ENCODE data around the gene QKI.
A peak's percentile ranks its signal among the peaks of the same experiment; 100 is the strongest.

QKI gene

DNA sequence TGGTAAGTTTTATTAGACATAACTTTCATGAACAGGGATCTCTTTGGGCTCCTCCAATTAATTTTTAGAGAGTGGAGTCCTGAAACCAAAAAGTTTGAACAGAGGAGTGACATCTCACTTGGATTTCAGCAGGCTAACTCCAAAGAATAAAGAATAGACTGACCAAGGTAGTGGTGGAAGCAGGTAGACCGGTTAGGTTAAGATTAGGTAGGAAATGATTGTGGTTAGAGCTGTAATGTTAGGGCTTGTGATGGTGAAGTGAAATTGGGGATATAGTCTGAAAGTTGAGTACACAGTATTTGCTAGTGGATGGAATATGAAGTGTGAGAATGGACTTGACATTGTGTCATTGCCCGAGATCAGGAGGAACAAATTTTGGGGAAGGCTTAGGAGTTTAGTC, 27.8 kb downstream of the QKI start:
- peaks cover 11% of the 10 kb centered on the region for H3K4me1 Mint-ChIP-seq
- H3K36me3 Mint-ChIP-seq (ENCODE audit: low read depth): peaks cover 47% of the 10 kb centered on the region
- no peak for DNase-seq
- H3K27me3 Mint-ChIP-seq (ENCODE audit: low read depth, poor library complexity): no peaks in the 10 kb centered on the region
- TF ChIP-seq, protein P1, sequence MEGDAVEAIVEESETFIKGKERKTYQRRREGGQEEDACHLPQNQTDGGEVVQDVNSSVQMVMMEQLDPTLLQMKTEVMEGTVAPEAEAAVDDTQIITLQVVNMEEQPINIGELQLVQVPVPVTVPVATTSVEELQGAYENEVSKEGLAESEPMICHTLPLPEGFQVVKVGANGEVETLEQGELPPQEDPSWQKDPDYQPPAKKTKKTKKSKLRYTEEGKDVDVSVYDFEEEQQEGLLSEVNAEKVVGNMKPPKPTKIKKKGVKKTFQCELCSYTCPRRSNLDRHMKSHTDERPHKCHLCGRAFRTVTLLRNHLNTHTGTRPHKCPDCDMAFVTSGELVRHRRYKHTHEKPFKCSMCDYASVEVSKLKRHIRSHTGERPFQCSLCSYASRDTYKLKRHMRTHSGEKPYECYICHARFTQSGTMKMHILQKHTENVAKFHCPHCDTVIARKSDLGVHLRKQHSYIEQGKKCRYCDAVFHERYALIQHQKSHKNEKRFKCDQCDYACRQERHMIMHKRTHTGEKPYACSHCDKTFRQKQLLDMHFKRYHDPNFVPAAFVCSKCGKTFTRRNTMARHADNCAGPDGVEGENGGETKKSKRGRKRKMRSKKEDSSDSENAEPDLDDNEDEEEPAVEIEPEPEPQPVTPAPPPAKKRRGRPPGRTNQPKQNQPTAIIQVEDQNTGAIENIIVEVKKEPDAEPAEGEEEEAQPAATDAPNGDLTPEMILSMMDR (IDR thresholded peaks at IDR 0.05): no peak
- no peak overlapping the region for H3K27ac Mint-ChIP-seq
- no peak overlapping the region for H3K4me3 Mint-ChIP-seq
- peaks cover 3% of the 10 kb centered on the region for H3K9me3 Mint-ChIP-seq

DNA sequence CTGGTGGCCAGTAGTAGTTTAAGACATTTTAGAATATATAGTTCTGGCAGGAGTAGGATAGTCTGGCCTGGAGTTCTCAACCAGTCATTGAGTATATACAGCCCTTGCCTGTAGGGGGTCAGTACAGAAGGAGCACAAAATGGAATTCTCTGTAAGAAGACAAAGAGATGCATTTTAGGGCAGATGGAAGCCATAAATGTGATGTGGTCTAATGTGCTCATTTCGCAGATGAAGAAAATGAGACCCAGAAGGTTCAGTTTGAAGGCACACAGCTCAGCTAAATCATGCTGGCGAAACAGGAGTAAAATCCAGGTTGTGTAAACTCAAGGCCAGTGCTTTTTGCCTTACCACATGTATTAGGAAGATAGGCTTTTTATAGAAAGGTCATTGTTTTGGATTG, 29.6 kb downstream of the QKI start:
- TF ChIP-seq, protein P1 (IDR thresholded peaks at IDR 0.05): no peak
- H3K4me1 Mint-ChIP-seq: peaks cover 11% of the 10 kb centered on the region
- H3K27ac Mint-ChIP-seq: peak overlapping the region; percentile 43
- no peak for DNase-seq
- H3K27me3 Mint-ChIP-seq (ENCODE audit: low read depth, poor library complexity): no peaks in the 10 kb centered on the region
- no peak overlapping the region for H3K4me3 Mint-ChIP-seq
- peaks cover 4% of the 10 kb centered on the region for H3K9me3 Mint-ChIP-seq
- peaks cover 38% of the 10 kb centered on the region for H3K36me3 Mint-ChIP-seq (ENCODE audit: low read depth)

DNA sequence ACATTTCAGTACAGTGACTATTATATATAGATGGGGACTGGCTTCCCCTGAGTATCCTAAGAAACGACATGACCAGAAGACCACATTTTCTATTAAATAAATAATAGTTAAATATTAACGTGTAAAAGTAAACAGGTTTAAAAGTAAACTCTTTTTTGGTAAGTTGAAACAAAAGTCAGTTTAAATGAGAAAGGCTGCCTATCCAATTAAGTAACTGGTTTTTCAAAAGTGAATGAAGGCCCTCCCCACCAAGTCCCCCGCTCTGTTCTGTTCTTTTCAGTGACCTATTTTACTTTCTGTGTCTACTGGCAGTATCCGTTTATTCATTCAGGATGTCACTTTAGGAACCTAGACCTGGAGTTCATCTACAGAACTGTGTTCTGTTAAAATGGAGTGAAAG, 32.0 kb downstream of the QKI start:
- peaks cover 54% of the 10 kb centered on the region for H3K36me3 Mint-ChIP-seq (ENCODE audit: low read depth)
- no peaks in the 10 kb centered on the region for H3K27me3 Mint-ChIP-seq (ENCODE audit: low read depth, poor library complexity)
- no peak for DNase-seq
- TF ChIP-seq, protein P1 (IDR thresholded peaks at IDR 0.05): no peak
- no peak overlapping the region for H3K27ac Mint-ChIP-seq
- peaks cover 18% of the 10 kb centered on the region for H3K9me3 Mint-ChIP-seq
- no peak overlapping the region for H3K4me3 Mint-ChIP-seq
- peaks cover 3% of the 10 kb centered on the region for H3K4me1 Mint-ChIP-seq

DNA sequence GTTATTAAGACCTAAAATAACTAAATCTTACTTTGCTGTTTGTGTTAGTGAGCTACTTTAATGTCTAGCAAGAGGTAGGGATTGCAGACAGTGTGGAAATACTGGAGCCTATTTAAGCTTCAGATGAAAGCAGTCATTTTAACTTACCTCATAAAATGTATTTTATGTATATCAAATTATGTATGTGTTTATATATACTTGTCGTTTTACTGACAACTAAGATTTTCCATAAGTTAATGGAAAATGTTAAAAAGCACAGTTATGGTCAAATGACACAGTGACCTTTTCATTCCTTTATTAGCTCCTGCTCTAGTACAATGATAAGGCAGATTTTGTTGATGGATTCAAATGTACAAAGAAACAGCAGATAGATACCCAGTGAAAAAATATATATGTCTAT, 34.6 kb downstream of the QKI start:
- Mint-ChIP-seq H3K4me3 (no peak overlapping the region), H3K27me3 (ENCODE audit: low read depth, poor library complexity) (no peaks in the 10 kb centered on the region), H3K9me3 (peaks cover 31% of the 10 kb centered on the region), H3K36me3 (ENCODE audit: low read depth) (peaks cover 46% of the 10 kb centered on the region), H3K4me1 (no peaks in the 10 kb centered on the region), H3K27ac (no peak overlapping the region)
- no peak for DNase-seq
- TF ChIP-seq, protein P1 (IDR thresholded peaks at IDR 0.05): no peak

DNA sequence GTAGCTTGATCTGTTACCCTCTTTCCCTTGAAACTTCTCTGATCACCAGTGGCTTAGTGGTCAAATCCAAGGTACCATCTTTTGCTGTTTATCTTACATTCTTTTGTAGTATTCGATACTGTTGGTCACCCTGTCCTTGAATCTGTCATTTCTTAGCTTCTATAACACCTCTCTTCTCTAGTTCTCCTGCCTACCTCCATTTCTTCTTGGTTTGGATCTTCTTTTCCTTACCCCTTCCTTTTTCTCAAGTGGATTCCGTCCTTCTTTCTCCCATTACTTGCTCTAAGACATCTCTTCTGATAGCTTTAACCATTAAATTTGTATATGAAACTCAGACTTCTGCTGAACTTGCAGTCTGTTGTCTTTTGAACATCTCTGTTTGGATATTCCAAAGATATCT, 39.9 kb downstream of the QKI start:
- Mint-ChIP-seq H3K4me3 (no peak overlapping the region), H3K4me1 (peaks cover 5% of the 10 kb centered on the region), H3K36me3 (ENCODE audit: low read depth) (peaks cover 82% of the 10 kb centered on the region), H3K27ac (no peak overlapping the region), H3K9me3 (peaks cover 33% of the 10 kb centered on the region), H3K27me3 (ENCODE audit: low read depth, poor library complexity) (no peaks in the 10 kb centered on the region)
- TF ChIP-seq, protein P1 (IDR thresholded peaks at IDR 0.05): no peak
- DNase-seq: no peak

DNA sequence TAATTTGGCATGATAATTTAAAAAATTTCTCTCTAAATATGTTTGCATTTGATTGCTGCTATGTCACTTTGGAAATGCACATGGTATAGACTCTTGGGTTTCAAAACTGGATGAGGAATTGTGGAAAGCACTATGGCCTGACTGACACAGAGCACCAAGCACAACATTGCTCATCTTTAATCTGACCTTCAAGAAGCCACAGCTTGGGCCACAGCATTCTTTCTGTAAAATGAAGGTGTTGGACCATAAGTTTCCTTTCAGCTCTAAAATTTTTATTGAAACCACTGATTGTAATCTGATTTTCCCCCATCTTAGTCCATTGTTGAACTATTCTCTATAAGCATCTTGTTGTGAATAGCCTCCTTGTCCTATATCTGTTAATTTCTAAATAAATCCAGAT, 41.0 kb downstream of the QKI start:
- no peak for DNase-seq
- H3K36me3 Mint-ChIP-seq (ENCODE audit: low read depth): peaks cover 82% of the 10 kb centered on the region
- no peaks in the 10 kb centered on the region for H3K27me3 Mint-ChIP-seq (ENCODE audit: low read depth, poor library complexity)
- H3K9me3 Mint-ChIP-seq: peaks cover 28% of the 10 kb centered on the region
- H3K4me3 Mint-ChIP-seq: no peak overlapping the region
- TF ChIP-seq, protein P1 (IDR thresholded peaks at IDR 0.05): no peak
- H3K27ac Mint-ChIP-seq: no peak overlapping the region
- peaks cover 5% of the 10 kb centered on the region for H3K4me1 Mint-ChIP-seq
